Endodermal cell (in vitro differentiated cells): Measurements from ENCODE around the gene VAV2. TPM values are rescaled to one million over a fixed set of nuclear protein-coding genes. Genes with fewer than 3 reads are reported as not detected.
A peak's percentile ranks its signal among the peaks of the same experiment; 100 is the strongest.

ENCODE experiments used
- DNase-seq: peaks from one replicate; pipeline ENCODE4 v3.0.0-alpha.2; 2017
- H3K27ac ChIP-seq: 2 replicates; pipeline ENCODE4 v1.5.1; 2013; ENCODE audit warnings: mild to moderate bottlenecking, low read depth, low read length, moderate library complexity
- H3K27me3 ChIP-seq: 2 replicates; pipeline ENCODE4 v1.6.1; 2013; ENCODE audit warnings: mild to moderate bottlenecking, low read length, moderate library complexity; ENCODE audit not compliant: insufficient read depth, control insufficient read depth, poor library complexity, severe bottlenecking
- H3K36me3 ChIP-seq: 2 replicates; pipeline ENCODE4 v1.7.0; 2013; ENCODE audit warnings: mild to moderate bottlenecking, low read length, moderate library complexity; ENCODE audit not compliant: control insufficient read depth, insufficient read depth
- H3K4me1 ChIP-seq: one replicate; pipeline ENCODE4 v1.7.0; 2013; ENCODE audit warnings: low read length; ENCODE audit not compliant: control insufficient read depth, insufficient read depth
- H3K4me3 ChIP-seq: 2 replicates; pipeline ENCODE4 v1.5.1; 2013; ENCODE audit warnings: mild to moderate bottlenecking, low read length, moderate library complexity
- H3K9ac ChIP-seq: 2 replicates; pipeline ENCODE4 v1.6.1; 2013; ENCODE audit warnings: mild to moderate bottlenecking, low read length, moderate library complexity; ENCODE audit not compliant: poor library complexity, severe bottlenecking; ENCODE audit errors: extremely low read depth
- H3K9me3 ChIP-seq: 2 replicates; pipeline ENCODE4 v1.6.1; 2013; ENCODE audit warnings: mild to moderate bottlenecking, low read length, moderate library complexity; ENCODE audit not compliant: control insufficient read depth
- H3K27ac Mint-ChIP-seq: 2 replicates; pipeline ENCODE4 v1.8.0; 2020; ENCODE audit warnings: mixed read lengths
- H3K27me3 Mint-ChIP-seq: 2 replicates; pipeline ENCODE4 v1.8.0; 2021; ENCODE audit warnings: mild to moderate bottlenecking, mixed read lengths; ENCODE audit not compliant: insufficient read depth
- H3K36me3 Mint-ChIP-seq: 2 replicates; pipeline ENCODE4 v1.8.0; 2020; ENCODE audit warnings: low read depth, mixed read lengths
- H3K4me1 Mint-ChIP-seq: 2 replicates; pipeline ENCODE4 v1.8.0; 2020; ENCODE audit warnings: mixed read lengths
- H3K4me3 Mint-ChIP-seq: 2 replicates; pipeline ENCODE4 v1.8.0; 2020; ENCODE audit warnings: mild to moderate bottlenecking, moderate library complexity, mixed read lengths
- H3K9me3 Mint-ChIP-seq: 2 replicates; pipeline ENCODE4 v1.8.0; 2020; ENCODE audit warnings: mild to moderate bottlenecking, mixed read lengths
- CTCF ChIP-seq: fragments of 200-600 bp; sonication (generic); conservative IDR thresholded peaks from 2 replicates; pipeline ENCODE4 v1.5.0; 2021; ENCODE audit warnings: antibody characterized with exemption, mild to moderate bottlenecking
- WGBS, 2 experiments: methylation state at CpG; one replicate each; pipeline versions ENCODE4 v1.1.5 to v1.1.7; 2013; ENCODE audit warnings: missing lambda C conversion rate in 2 of 2, mixed read lengths in 1 of 2; ENCODE audit not compliant: insufficient coverage in 1 of 2, insufficient read length in 1 of 2; 5-methylcytosine and 5-hydroxymethylcytosine counted together
- total RNA-seq, 2 donors: library from RNA; stranded (reverse); fragmentation: NEBNext Ultra II Directional in 1 of 2; extraction: Animal tissue kit (Norgen Biotek cat#: 25700) in 1 of 2; gene quantifications; 2 replicates in 1 of 2; 3 replicates in 1 of 2; pipeline ENCODE4 v1.2.1, GENCODE V29; 2021

The VAV2 gene
- total RNA-seq, 2 donors from 2014 or later: 29.8 to 35.9 TPM

GRCh38 chr9:133973111-133973790 lies 18.9 kb downstream of the VAV2 start:
- H3K27me3 Mint-ChIP-seq: no peaks in the 10 kb centered on the region
- H3K27ac ChIP-seq: no peak overlapping the region
- no peak overlapping the region for H3K4me3 ChIP-seq
- H3K27me3 ChIP-seq: no peaks in the 10 kb centered on the region
- peak overlapping the region; percentile 69 for H3K27ac Mint-ChIP-seq
- H3K4me1 ChIP-seq: no peaks in the 10 kb centered on the region
- no peak overlapping the region for H3K4me3 Mint-ChIP-seq
- TF ChIP-seq CTCF: no peak
- H3K36me3 Mint-ChIP-seq: no peaks in the 10 kb centered on the region
- H3K36me3 ChIP-seq: no peaks in the 10 kb centered on the region
- no peaks in the 10 kb centered on the region for H3K9me3 ChIP-seq
- H3K9ac ChIP-seq: no peak overlapping the region
- H3K9me3 Mint-ChIP-seq: no peaks in the 10 kb centered on the region
- WGBS, 2 experiments: 84 to 93% methylated on average over 11 to 24 of the region's 24 CpGs
- no peak for DNase-seq
- peaks cover 13% of the 10 kb centered on the region for H3K4me1 Mint-ChIP-seq

- Mint-ChIP-seq H3K4me3 (no peak overlapping the region), H3K27me3 (no peaks in the 10 kb centered on the region), H3K4me1 (peaks cover 13% of the 10 kb centered on the region), H3K27ac (no peak overlapping the region), H3K9me3 (no peaks in the 10 kb centered on the region), H3K36me3 (no peaks in the 10 kb centered on the region)
- TF ChIP-seq CTCF: no peak
- no peaks in the 10 kb centered on the region for H3K9me3 ChIP-seq
- no peak overlapping the region for H3K9ac ChIP-seq
- no peaks in the 10 kb centered on the region for H3K27me3 ChIP-seq
- no peak for DNase-seq
- no peaks in the 10 kb centered on the region for H3K4me1 ChIP-seq
- no peaks in the 10 kb centered on the region for H3K36me3 ChIP-seq
- 89 to 90% methylated on average over 21 to 30 of the region's 30 CpGs for WGBS, 2 experiments
- no peak overlapping the region for H3K4me3 ChIP-seq
- H3K27ac ChIP-seq: no peak overlapping the region
Measured at GRCh38 chr9:133971981-133972941, 19.9 kb downstream of the VAV2 start.

- H3K27ac Mint-ChIP-seq: no peak overlapping the region
- no peak for TF ChIP-seq CTCF
- 81 to 88% methylated on average over 16 to 22 of the region's 22 CpGs for WGBS, 2 experiments
Measured at GRCh38 chr9:133971121-133971951, 20.8 kb downstream of the VAV2 start.

More at GRCh38 chr9:133971121-133971951, 20.8 kb downstream of the VAV2 start:
- Mint-ChIP-seq H3K4me1 (peaks cover 13% of the 10 kb centered on the region), H3K9me3 (peaks cover 3% of the 10 kb centered on the region), H3K36me3 (peaks cover 2% of the 10 kb centered on the region), H3K27me3 (no peaks in the 10 kb centered on the region), H3K4me3 (no peak overlapping the region)
- Histone ChIP-seq H3K9ac (no peak overlapping the region), H3K4me3 (no peak overlapping the region), H3K4me1 (no peaks in the 10 kb centered on the region), H3K27me3 (no peaks in the 10 kb centered on the region), H3K27ac (peak overlapping the region; percentile 68), H3K9me3 (no peaks in the 10 kb centered on the region), H3K36me3 (no peaks in the 10 kb centered on the region)
- no peak for DNase-seq
